ENCODE results near the gene PRR13. TPM values are rescaled to one million over a fixed set of nuclear protein-coding genes. Genes with fewer than 3 reads are reported as not detected.

PRR13 gene
- total and polyA plus RNA-seq, 2 of the 8 experiments (the other 6 are each of a cell fraction or from before 2014, with no cell fraction given) = 82.9 to 185 TPM

GRCh38 chr12:53431187-53431586, 10.3 kb upstream of the PRR13 start:
- Histone ChIP-seq H3K18ac (ENCODE audit: extremely low read depth, low read length) (no peak overlapping the region), H3K4ac (replicated peaks; ENCODE audit: insufficient read length, low read depth, low read length) (no peak overlapping the region), H3K79me2 (ENCODE audit: control insufficient read depth in 1 of 2, insufficient read depth in 2 of 2, low read length in 2 of 2) (no peaks in the 10 kb centered on the region), H4K91ac (replicated peaks; ENCODE audit: insufficient read length, low read length) (no peak overlapping the region), H3K4me1 (replicated peaks in 1 of 4; ENCODE audit: control insufficient read depth in 3 of 4, insufficient read depth in 4 of 4, low read length in 3 of 4) (no peaks in the 10 kb centered on the region), H3K27me3 (replicated peaks in 1 of 4; ENCODE audit: control insufficient read depth in 3 of 4, extremely low read depth in 1 of 4, insufficient read depth in 3 of 4, low read length in 3 of 4) (no peaks in the 10 kb centered on the region), H3K9me3 (ENCODE audit: insufficient read depth in 2 of 2, low read depth in 1 of 2, low read length in 1 of 2) (no peaks in the 10 kb centered on the region), H2BK20ac (ENCODE audit: low read length) (no peak overlapping the region), H4K20me1 (replicated peaks in 1 of 2; ENCODE audit: control insufficient read depth in 1 of 2, insufficient read depth in 2 of 2, low read length in 2 of 2) (no peaks in the 10 kb centered on the region), H2AK5ac (ENCODE audit: low read depth, low read length) (no peak overlapping the region), H3K4me3 (ENCODE audit: extremely low read depth in 1 of 4, insufficient read depth in 2 of 4, low read depth in 3 of 4, low read length in 4 of 4) (no peak overlapping the region), H2AFZ (ENCODE audit: low read length) (no peak overlapping the region), H3K56ac (replicated peaks; ENCODE audit: insufficient read length, low read depth, low read length) (no peak overlapping the region), H2BK120ac (replicated peaks; ENCODE audit: low read depth, low read length) (no peak overlapping the region), H3K4me2 (ENCODE audit: insufficient read depth in 1 of 2, low read depth in 2 of 2, low read length in 2 of 2) (no peak overlapping the region), H3K36me3 (ENCODE audit: control insufficient read depth in 2 of 4, insufficient read depth in 4 of 4, low read length in 3 of 4) (no peaks in the 10 kb centered on the region), H4K5ac (ENCODE audit: insufficient read length, low read depth, low read length) (no peak overlapping the region), H3K23ac (ENCODE audit: insufficient read length) (no peak overlapping the region), H4K8ac (ENCODE audit: extremely low read depth, insufficient read depth, low read length) (no peak overlapping the region), H3K27ac (ENCODE audit: low read depth, low read length) (no peak overlapping the region), H2BK15ac (ENCODE audit: low read length) (no peak overlapping the region), H3K79me1 (ENCODE audit: low read depth, low read length) (no peaks in the 10 kb centered on the region), H2BK5ac (ENCODE audit: low read depth, low read length) (no peak overlapping the region), H3K23me2 (ENCODE audit: low read depth, low read length) (no peaks in the 10 kb centered on the region), H2BK12ac (ENCODE audit: low read depth, low read length) (no peak overlapping the region), H3K14ac (ENCODE audit: insufficient read length) (no peak overlapping the region), H3K9ac (replicated peaks in 1 of 4; ENCODE audit: extremely low read depth in 1 of 4, low read depth in 3 of 4, low read length in 3 of 4) (no peak overlapping the region)
- DNase-seq (ENCODE audit: low read depth in 1 of 2, low spot score in 2 of 2) (no peak), FAIRE-seq (no peak)
- 87% methylated on average over 7 of the region's 7 CpGs; no CpG with 5 or more reads in 1 of the 2 experiments for WGBS, 2 experiments (ENCODE audit: extremely low coverage in 1 of 2, insufficient coverage in 1 of 2, insufficient read length in 1 of 2, insufficient replicate concordance in 2 of 2, low coverage in 1 of 2, low lambda C conversion rate in 2 of 2, missing lambda C conversion rate in 1 of 2)
- ChIA-PET POLR2A (ENCODE audit: partially characterized antibody) (interaction anchor here (1.0 to 4.2 kb wide), 4 partner anchors 10 to 51 kb away, joined by 3 to 21 read pairs (median 4); partner anchors contain the start of genes PRR13 and SP1), CTCF (ENCODE audit: partially characterized antibody) (interaction anchor here (0.9 to 4.9 kb wide), 9 partner anchors 9 to 326 kb away, joined by 3 to 35 read pairs (median 5); no protein-coding TSS in a partner anchor)
- TF ChIP-seq SP1 (IDR thresholded peaks at IDR 0.05; ENCODE audit: low read depth, low read length) (no peak), SRF (IDR thresholded peaks at IDR 0.05; ENCODE audit: low read depth, low read length) (no peak), CEBPB (IDR thresholded peaks at IDR 0.05; ENCODE audit: low read depth, low read length) (no peak), SUZ12 (IDR thresholded peaks at IDR 0.05; ENCODE audit: low read length) (no peak), TEAD4 (IDR thresholded peaks at IDR 0.05; ENCODE audit: low read depth, low read length) (no peak), RNF2 (IDR thresholded peaks at IDR 0.05; ENCODE audit: borderline replicate concordance, low read depth, low read length, missing control alignments, poor library complexity, severe bottlenecking) (no peak), RBBP5 (IDR thresholded peaks at IDR 0.05; ENCODE audit: borderline replicate concordance, low read depth, low read length) (no peak), EZH2 (IDR thresholded peaks at IDR 0.05; ENCODE audit: low read depth, low read length, severe bottlenecking) (no peak), PHF8 (conservative IDR thresholded peaks at IDR 0.05; ENCODE audit: low read depth, low read length) (no peak), HDAC2 (IDR thresholded peaks at IDR 0.05; ENCODE audit: borderline replicate concordance in 1 of 2, low read depth in 2 of 2, low read length in 2 of 2) (no peak), SP2 (IDR thresholded peaks at IDR 0.05; ENCODE audit: low read length) (no peak)
- TF ChIP-seq, protein P1, sequence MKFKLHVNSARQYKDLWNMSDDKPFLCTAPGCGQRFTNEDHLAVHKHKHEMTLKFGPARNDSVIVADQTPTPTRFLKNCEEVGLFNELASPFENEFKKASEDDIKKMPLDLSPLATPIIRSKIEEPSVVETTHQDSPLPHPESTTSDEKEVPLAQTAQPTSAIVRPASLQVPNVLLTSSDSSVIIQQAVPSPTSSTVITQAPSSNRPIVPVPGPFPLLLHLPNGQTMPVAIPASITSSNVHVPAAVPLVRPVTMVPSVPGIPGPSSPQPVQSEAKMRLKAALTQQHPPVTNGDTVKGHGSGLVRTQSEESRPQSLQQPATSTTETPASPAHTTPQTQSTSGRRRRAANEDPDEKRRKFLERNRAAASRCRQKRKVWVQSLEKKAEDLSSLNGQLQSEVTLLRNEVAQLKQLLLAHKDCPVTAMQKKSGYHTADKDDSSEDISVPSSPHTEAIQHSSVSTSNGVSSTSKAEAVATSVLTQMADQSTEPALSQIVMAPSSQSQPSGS (IDR thresholded peaks at IDR 0.05; ENCODE audit: low read length) = no peak
